GM23338 (cell line): ENCODE results near the gene ZNF697. TPM values are rescaled to one million over a fixed set of nuclear protein-coding genes. Genes with fewer than 3 reads are reported as not detected.
A peak's percentile ranks its signal among the peaks of the same experiment; 100 is the strongest.

Source experiments
- ATAC-seq: fragments of 200-7000 bp; cut with Tn5 transposase; 3 replicates; pipeline ENCODE4 v1.9.1; 2020
- DNase-seq: peaks from one replicate; pipeline ENCODE4 v3.0.0-alpha.2; 2015; ENCODE audit warnings: low spot score
- H2AFZ ChIP-seq: fragments of 200-600 bp; sonication (generic); 2 replicates; pipeline ENCODE4 v1.8.0; 2016; ENCODE audit warnings: antibody characterized with exemption, mild to moderate bottlenecking, moderate library complexity
- H3F3A ChIP-seq: fragments of 200-600 bp; sonication (generic); replicated peaks from 2 replicates; pipeline ENCODE4 v1.8.0; 2017; ENCODE audit warnings: antibody characterized with exemption, mixed run types, low read depth
- H3K27ac ChIP-seq: fragments of 200-600 bp; sonication (generic); 2 replicates; pipeline ENCODE4 v1.6.1; 2016; ENCODE audit warnings: low read depth
- H3K27me3 ChIP-seq: fragments of 200-600 bp; sonication (generic); 2 replicates; pipeline ENCODE4 v1.8.0; 2016; ENCODE audit warnings: mild to moderate bottlenecking, mixed run types, moderate library complexity; ENCODE audit not compliant: insufficient read depth
- H3K36me3 ChIP-seq: fragments of 200-600 bp; sonication (generic); 2 replicates; pipeline ENCODE4 v1.8.0; 2016; ENCODE audit warnings: mild to moderate bottlenecking; ENCODE audit not compliant: insufficient read depth
- H3K4me1 ChIP-seq: fragments of 200-600 bp; sonication (generic); 2 replicates; pipeline ENCODE4 v1.8.0; 2016; ENCODE audit warnings: mild to moderate bottlenecking, moderate library complexity; ENCODE audit not compliant: insufficient read depth
- H3K4me2 ChIP-seq: fragments of 200-600 bp; sonication (generic); 2 replicates; pipeline ENCODE4 v1.7.1; 2017; ENCODE audit warnings: mixed run types
- H3K4me3 ChIP-seq: fragments of 200-600 bp; sonication (generic); 2 replicates; pipeline ENCODE4 v1.6.1; 2016; ENCODE audit warnings: mixed run types
- H3K79me2 ChIP-seq: fragments of 200-600 bp; sonication (generic); replicated peaks from 2 replicates; pipeline ENCODE4 v1.8.0; 2017; ENCODE audit warnings: mild to moderate bottlenecking; ENCODE audit not compliant: insufficient read depth
- H3K9me2 ChIP-seq: fragments of 200-600 bp; sonication (generic); 2 replicates; pipeline ENCODE4 v1.8.0; 2017; ENCODE audit not compliant: insufficient read depth
- H4K20me1 ChIP-seq: fragments of 200-600 bp; sonication (generic); replicated peaks from 2 replicates; pipeline ENCODE4 v1.8.0; 2017; ENCODE audit warnings: mild to moderate bottlenecking; ENCODE audit not compliant: insufficient read depth
- H3K27ac Mint-ChIP-seq: 2 replicates; pipeline ENCODE4 v1.8.0; 2020; ENCODE audit warnings: inconsistent platforms, mild to moderate bottlenecking, moderate library complexity, mixed read lengths
- H3K27me3 Mint-ChIP-seq: 3 replicates; pipeline ENCODE4 v1.8.0; 2022; ENCODE audit warnings: low read depth, mild to moderate bottlenecking, moderate library complexity, mixed read lengths, inconsistent platforms; ENCODE audit not compliant: insufficient read depth, poor library complexity
- H3K36me3 Mint-ChIP-seq: 3 replicates; pipeline ENCODE4 v1.8.0; 2021; ENCODE audit warnings: low read depth, mild to moderate bottlenecking, inconsistent platforms, moderate library complexity, mixed read lengths
- H3K4me1 Mint-ChIP-seq: 3 replicates; pipeline ENCODE4 v1.8.0; 2020; ENCODE audit warnings: mild to moderate bottlenecking, inconsistent platforms, mixed read lengths
- H3K4me3 Mint-ChIP-seq: 3 replicates; pipeline ENCODE4 v1.8.0; 2021; ENCODE audit warnings: moderate library complexity, mild to moderate bottlenecking, inconsistent platforms, mixed read lengths
- H3K9me3 Mint-ChIP-seq: 3 replicates; pipeline ENCODE4 v1.8.0; 2020; ENCODE audit warnings: moderate library complexity, mild to moderate bottlenecking, inconsistent platforms, mixed read lengths
- CREB1 ChIP-seq: fragments of 250-450 bp; sonication (Bioruptor Pico); IDR thresholded peaks from 2 replicates; pipeline ENCODE4 v1.5.0; 2020; ENCODE audit warnings: low read depth, mild to moderate bottlenecking, moderate library complexity
- CTCF ChIP-seq, 2 experiments: fragments of 200-600 bp in 1 of 2; sonication (generic) in 1 of 2; conservative IDR thresholded peaks; 2 replicates each; pipeline versions ENCODE4 v1.5.1 to v1.6.1; 2016 to 2017; ENCODE audit warnings: antibody characterized with exemption in 2 of 2, low read depth in 2 of 2, mild to moderate bottlenecking in 2 of 2, moderate library complexity in 1 of 2
- ETS1 ChIP-seq: IDR thresholded peaks from 2 replicates; pipeline ENCODE4 v1.6.1; 2016; ENCODE audit warnings: antibody characterized with exemption
- EZH2 ChIP-seq: fragments of 200-600 bp; sonication (generic); IDR thresholded peaks from one replicate; pipeline ENCODE4 v1.8.0; 2017; ENCODE audit warnings: antibody characterized with exemption, mild to moderate bottlenecking, low read depth; ENCODE audit not compliant: unreplicated experiment
- EZH2phosphoT487 ChIP-seq: fragments of 200-600 bp; sonication (generic); IDR thresholded peaks from one replicate; pipeline ENCODE4 v1.8.1; 2018; ENCODE audit warnings: antibody characterized with exemption; ENCODE audit not compliant: unreplicated experiment
- JUNB ChIP-seq: IDR thresholded peaks from one replicate; pipeline ENCODE4 v1.6.1; 2016; ENCODE audit warnings: antibody characterized with exemption; ENCODE audit not compliant: unreplicated experiment
- NANOG ChIP-seq: IDR thresholded peaks from 2 replicates; pipeline ENCODE4 v1.6.1; 2016; ENCODE audit warnings: antibody characterized with exemption, borderline replicate concordance
- POLR2AphosphoS5 ChIP-seq: IDR thresholded peaks from 2 replicates; pipeline ENCODE4 v1.6.1; 2016; ENCODE audit warnings: antibody characterized with exemption, low read depth
- REST ChIP-seq: IDR thresholded peaks from one replicate; pipeline ENCODE4 v1.6.1; 2018; ENCODE audit warnings: antibody characterized with exemption; ENCODE audit not compliant: unreplicated experiment
- STAT1 ChIP-seq: IDR thresholded peaks from one replicate; pipeline ENCODE4 v1.6.1; 2016; ENCODE audit warnings: antibody characterized with exemption; ENCODE audit not compliant: unreplicated experiment
- ZNF114 ChIP-seq: fragments of 250-450 bp; sonication (Bioruptor Pico); IDR thresholded peaks from 2 replicates; pipeline ENCODE4 v1.5.0; 2020; ENCODE audit warnings: mild to moderate bottlenecking, moderate library complexity
- ZNF331 ChIP-seq: fragments of 250-450 bp; sonication (Bioruptor Pico); IDR thresholded peaks from 2 replicates; pipeline ENCODE4 v1.5.0; 2020; ENCODE audit warnings: low read depth, mild to moderate bottlenecking, moderate library complexity
- ZNF462 ChIP-seq: fragments of 250-450 bp; sonication (Bioruptor Pico); IDR thresholded peaks from 2 replicates; pipeline ENCODE4 v1.5.0; 2020; ENCODE audit warnings: mild to moderate bottlenecking, moderate library complexity
- polyA plus RNA-seq: library from polyadenylated mRNA; unstranded; fragments of >200 nt; fragmentation: Nextera tagmentation; extraction: Ambion mirVana; gene quantifications from 2 replicates; pipeline ENCODE4 v1.2.1, GENCODE V29; 2016
- total RNA-seq: library from RNA; depleted of rRNA; stranded (reverse); fragments of >200 nt; shearing (Covaris generic); gene quantifications from 2 replicates; pipeline ENCODE4 v1.2.3, GENCODE V29; 2014

ZNF697 gene
- total and polyA plus RNA-seq, 2 experiments from 2014 or later, result 5.4 to 32.0 TPM

GRCh38 chr1:119673171-119673940 is 25.3 kb upstream of the ZNF697 start:
- Histone ChIP-seq H3K36me3 (no peaks in the 10 kb centered on the region), H3K27ac (peak overlapping the region; percentile 63), H3K4me2 (peak overlapping the region; percentile 51), H2AFZ (no peak overlapping the region), H3K9me2 (no peaks in the 10 kb centered on the region), H3F3A (no peaks in the 10 kb centered on the region), H4K20me1 (no peaks in the 10 kb centered on the region), H3K79me2 (no peaks in the 10 kb centered on the region), H3K27me3 (no peaks in the 10 kb centered on the region), H3K4me1 (peaks cover 14% of the 10 kb centered on the region), H3K4me3 (no peak overlapping the region)
- Mint-ChIP-seq H3K9me3 (no peaks in the 10 kb centered on the region; the same call in 2 of the 3 replicates), H3K36me3 (no peaks in the 10 kb centered on the region), H3K4me1 (peaks cover 27% of the 10 kb centered on the region), H3K27ac (no peak overlapping the region), H3K4me3 (no peak overlapping the region), H3K27me3 (peaks cover 3% of the 10 kb centered on the region)
- ATAC-seq (no peak), DNase-seq (no peak)
- no peak for TF ChIP-seq ETS1
- TF ChIP-seq CREB1 (CRISPR knock-in tag), result no peak
- TF ChIP-seq EZH2, result no peak
- no peak for TF ChIP-seq STAT1
- no peak for TF ChIP-seq EZH2phosphoT487
- no peak for TF ChIP-seq ZNF114 (CRISPR knock-in tag)
- TF ChIP-seq REST, result no peak
- no peak for TF ChIP-seq JUNB
- TF ChIP-seq NANOG, result no peak
- no peak for TF ChIP-seq ZNF331 (CRISPR knock-in tag)
- TF ChIP-seq CTCF (conservative IDR thresholded peaks at IDR 0.05; ENCODE audit: low read depth in 2 of 2), result no peak
- TF ChIP-seq POLR2AphosphoS5, result no peak
- TF ChIP-seq ZNF462, result no peak
